Loucy (cell line): Measurements from ENCODE around the gene APOH.

Experiments used
- EZH2phosphoT487 ChIP-seq: fragments of 200-600 bp; IDR thresholded peaks from 2 replicates; pipeline ENCODE4 v1.6.1; 2018; ENCODE audit warnings: antibody characterized with exemption, mild to moderate bottlenecking, moderate library complexity, borderline replicate concordance
- TF ChIP-seq, protein P1 (sequence below): fragments of 200-600 bp; sonication (generic); conservative IDR thresholded peaks from 2 replicates; pipeline ENCODE4 v1.5.1; 2014; ENCODE audit warnings: mild to moderate bottlenecking, antibody characterized with exemption, low read length

- TF ChIP-seq, protein P1, sequence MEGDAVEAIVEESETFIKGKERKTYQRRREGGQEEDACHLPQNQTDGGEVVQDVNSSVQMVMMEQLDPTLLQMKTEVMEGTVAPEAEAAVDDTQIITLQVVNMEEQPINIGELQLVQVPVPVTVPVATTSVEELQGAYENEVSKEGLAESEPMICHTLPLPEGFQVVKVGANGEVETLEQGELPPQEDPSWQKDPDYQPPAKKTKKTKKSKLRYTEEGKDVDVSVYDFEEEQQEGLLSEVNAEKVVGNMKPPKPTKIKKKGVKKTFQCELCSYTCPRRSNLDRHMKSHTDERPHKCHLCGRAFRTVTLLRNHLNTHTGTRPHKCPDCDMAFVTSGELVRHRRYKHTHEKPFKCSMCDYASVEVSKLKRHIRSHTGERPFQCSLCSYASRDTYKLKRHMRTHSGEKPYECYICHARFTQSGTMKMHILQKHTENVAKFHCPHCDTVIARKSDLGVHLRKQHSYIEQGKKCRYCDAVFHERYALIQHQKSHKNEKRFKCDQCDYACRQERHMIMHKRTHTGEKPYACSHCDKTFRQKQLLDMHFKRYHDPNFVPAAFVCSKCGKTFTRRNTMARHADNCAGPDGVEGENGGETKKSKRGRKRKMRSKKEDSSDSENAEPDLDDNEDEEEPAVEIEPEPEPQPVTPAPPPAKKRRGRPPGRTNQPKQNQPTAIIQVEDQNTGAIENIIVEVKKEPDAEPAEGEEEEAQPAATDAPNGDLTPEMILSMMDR = no peak
- no peak for TF ChIP-seq EZH2phosphoT487
These were observed 21.5 kb upstream of the APOH start for GRCh38 chr17:66250686-66251085.
